CD4-positive, alpha-beta T cell treated with Interleukin-21 for 1 hour (primary cell): ENCODE results near the gene WWOX.

ENCODE experiments used
- DNase-seq: peaks from one replicate; pipeline ENCODE4 v3.0.0-alpha.2; 2020

WWOX gene

GRCh38 chr16:78235168-78235800 lies 135.8 kb downstream of the WWOX start:
- DNase-seq: peak; percentile 60

DNA sequence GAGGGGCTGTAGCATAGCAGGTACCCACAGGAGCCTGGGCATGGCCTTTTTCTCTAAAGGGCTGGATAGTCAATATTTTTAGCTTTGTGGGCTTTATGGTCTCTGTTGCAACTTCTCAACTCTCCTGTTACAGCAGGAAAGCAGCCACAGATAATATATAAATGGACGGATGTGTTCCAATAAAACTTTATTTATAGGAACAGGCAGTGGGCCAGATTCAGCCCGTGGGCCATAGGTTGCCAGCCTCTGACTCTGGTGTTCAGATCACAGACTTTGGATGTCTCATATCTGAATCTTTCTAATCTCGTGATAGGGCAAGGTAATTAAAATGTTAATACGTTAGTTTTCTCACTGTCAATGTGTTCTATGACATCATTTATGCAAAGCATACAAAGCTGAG lies 136.4 kb downstream of the WWOX start:
- DNase-seq: no peak

- DNase-seq: no peak
Observed at GRCh38 chr16:78237841-78238240, 138.4 kb downstream of the WWOX start.

GRCh38 chr16:78240459-78241222 lies 141.2 kb downstream of the WWOX start:
- no peak for DNase-seq

DNA sequence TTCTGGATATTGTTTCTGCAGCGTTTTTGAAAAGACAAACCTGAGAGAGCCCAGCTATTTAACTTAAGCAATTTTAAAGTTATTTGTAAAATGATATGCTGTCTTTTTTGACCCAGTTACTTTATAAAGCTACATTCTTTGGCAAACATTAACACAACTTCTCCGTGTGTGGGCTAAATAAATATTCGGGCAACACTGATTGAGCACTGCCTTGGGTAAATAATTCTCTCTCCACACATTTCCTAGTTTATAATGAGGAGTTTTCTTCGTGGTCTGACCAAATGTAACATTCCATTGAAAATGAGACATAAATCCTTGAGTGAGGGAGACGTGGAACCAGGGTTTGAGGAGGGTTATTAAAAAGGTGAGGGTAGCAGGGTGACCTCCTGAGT lies 142.8 kb downstream of the WWOX start:
- DNase-seq: no peak

GRCh38 chr16:78244131-78244895 lies 144.9 kb downstream of the WWOX start:
- DNase-seq: no peak

GRCh38 chr16:78246559-78246958 lies 147.1 kb downstream of the WWOX start:
- no peak for DNase-seq

DNA sequence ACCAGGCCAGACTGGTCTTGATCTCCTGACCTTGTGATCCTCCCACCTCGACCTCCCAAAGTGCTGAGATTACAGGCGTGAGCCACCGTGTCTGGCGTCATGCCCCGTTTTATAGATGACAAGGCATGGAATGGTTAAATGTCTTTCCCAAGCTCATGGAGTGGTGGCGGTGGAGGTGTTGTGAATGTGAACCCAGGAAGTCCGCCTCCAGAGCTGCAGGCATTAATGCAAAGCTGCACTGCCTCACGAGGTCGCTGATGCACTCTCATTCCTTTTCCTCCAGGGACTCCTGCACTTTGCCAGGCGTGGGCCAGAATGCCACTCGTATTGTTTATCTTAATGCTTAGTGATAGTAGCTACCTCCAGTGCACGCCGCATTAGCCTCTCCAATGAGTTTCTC lies 149.6 kb downstream of the WWOX start:
- no peak for DNase-seq

DNA sequence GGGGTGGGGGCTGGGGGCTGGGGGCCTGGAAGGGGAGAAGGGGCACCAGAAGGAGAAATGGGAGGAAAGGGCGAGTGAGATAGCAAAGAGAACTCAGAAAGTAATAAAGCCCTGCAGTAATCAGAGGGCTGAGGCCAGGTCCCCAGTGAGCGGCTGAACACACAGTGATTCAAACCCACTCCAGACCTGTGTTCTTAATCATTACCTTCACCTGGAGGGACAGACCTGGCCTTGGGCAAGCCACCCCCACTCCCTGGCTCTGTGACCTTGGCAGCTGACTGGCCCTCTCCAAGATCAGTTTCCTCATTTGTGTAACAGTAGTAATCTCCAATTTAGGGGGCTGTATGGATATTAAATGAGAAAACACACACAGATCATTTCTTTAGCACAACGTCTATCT lies 150.4 kb downstream of the WWOX start:
- DNase-seq: no peak

- DNase-seq: no peak
Observed at GRCh38 chr16:78251115-78251514, 151.7 kb downstream of the WWOX start.

- no peak for DNase-seq
Observed at GRCh38 chr16:78252757-78253156, 153.3 kb downstream of the WWOX start.

- no peak for DNase-seq
Observed at GRCh38 chr16:78254841-78255240, 155.4 kb downstream of the WWOX start.

DNA sequence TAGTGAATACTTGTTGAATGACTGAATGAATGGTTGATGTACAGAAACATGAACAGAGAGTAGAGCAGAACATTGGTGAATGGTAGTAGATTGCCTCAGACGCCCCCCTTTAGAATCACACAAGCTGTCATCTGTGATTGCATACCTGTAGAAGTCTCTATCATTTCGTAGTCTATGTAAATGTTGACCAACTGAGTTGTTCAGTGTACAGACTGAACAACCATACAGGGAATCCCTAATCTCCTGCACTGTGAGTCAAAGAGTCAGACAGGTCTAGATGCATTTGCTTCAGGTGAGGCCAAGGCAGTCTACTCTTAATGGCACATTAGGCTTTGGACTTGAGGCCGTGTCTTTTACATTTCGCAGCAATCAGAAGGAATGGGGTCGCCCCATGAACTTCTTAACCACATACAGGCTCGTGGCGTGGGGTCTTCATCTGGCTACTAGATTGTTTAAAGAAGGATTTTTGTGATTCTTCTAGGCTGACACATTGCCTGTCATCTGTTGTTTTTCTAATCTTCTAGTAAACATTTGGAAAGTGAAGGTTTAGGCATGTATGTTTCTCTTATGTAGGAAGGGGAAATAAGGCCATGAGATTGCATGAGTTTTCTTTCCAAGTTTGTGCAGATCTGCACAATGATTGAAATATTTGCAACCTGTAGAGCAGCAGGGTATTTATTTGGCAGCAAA lies 157.4 kb downstream of the WWOX start:
- no peak for DNase-seq

DNA sequence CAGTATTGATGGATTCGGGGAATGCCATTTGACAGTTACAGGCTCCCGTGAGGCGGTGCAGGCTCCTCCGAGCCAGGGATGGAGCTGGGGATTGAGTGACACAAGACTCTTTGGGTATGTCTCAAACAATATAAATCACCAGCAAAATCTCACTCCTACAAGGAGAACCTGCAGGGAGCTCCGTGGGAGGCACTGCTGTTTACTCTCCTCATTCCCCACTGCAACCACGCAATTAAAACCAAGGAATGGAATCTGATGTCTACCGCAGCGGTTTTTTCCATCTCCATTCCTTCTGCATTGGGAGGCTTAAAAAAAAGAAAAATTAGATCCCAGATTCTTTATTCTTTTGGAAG lies 157.9 kb downstream of the WWOX start:
- DNase-seq: no peak

DNA sequence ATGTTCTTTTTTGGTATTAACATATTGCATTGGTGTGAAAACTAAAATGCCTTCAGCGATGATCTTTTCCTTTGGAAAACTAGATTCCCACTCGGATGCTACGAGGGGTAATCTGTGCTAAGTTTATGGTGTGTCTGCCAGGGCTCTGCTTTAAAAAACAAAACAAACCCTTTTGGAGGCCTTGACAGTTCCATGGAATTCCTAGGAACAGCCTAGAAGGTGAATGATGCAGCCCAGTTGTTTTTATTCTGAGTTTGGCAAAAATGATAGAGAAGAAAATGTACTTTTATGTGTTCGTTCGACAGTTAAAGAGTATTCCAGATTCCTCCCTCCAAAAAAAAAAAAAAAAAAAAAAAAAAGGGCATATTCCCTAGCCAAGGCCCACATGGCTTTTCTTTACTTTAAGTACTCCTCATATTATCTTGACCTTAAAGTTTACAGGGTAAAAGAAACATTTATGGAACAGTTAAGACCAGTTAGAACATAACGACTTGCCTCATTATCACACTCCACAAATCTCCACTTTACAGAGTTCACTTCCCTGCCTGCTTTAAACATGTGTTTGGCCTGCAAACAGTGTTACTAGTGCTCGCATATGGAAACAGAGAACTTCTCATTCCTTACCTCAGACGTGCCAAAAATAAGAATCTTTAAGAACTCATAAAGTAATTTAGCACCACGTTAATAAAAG lies 159.1 kb downstream of the WWOX start:
- DNase-seq: no peak

GRCh38 chr16:78259873-78260272 lies 160.4 kb downstream of the WWOX start:
- no peak for DNase-seq

GRCh38 chr16:78264642-78265041 lies 165.2 kb downstream of the WWOX start:
- DNase-seq: no peak

GRCh38 chr16:78269256-78269655 lies 169.8 kb downstream of the WWOX start:
- DNase-seq: no peak

DNA sequence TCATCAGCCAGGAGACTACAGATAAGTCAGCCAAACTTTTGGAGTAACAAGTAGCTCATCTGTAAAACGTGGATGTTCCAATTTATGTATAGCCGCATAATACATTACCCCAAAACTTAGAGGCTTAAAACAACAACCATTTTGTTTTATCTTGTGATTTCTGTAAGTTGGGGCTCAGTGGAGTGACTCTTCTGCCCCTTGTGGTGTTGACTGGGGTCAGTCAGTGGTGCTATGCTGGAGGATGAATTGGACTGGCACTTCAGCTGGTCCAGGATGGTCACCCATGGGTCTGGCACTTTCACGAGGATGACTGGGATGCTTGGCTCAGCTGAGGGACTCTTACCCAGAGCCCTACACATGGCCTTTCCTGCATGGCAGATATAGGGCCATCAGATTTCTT lies 172.5 kb downstream of the WWOX start:
- no peak for DNase-seq

DNA sequence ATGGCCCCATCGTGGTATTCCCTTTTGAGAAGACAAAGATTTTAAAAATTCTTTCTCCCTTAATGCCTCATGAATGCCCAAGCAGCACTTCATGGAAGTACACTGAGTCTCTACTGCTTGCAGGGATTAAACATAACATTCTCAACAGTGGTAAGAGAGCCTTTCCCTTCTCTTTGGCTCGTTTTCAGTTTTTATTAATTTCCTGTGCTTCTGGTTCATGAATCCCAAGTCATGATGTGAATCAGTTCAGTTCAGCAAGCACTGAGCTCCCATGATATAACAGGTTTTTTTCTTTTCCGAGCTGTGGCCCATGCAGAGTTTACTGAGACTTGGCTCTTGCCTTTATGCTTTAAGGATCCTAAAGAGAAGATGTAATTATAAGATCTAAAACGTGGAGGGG lies 175.3 kb downstream of the WWOX start:
- DNase-seq: no peak

GRCh38 chr16:78275420-78275819 lies 176.0 kb downstream of the WWOX start:
- DNase-seq: no peak

- DNase-seq: no peak
Observed at GRCh38 chr16:78277321-78278055, 178.0 kb downstream of the WWOX start.
